Measurements from ENCODE around the gene TMEM250.

DNA sequence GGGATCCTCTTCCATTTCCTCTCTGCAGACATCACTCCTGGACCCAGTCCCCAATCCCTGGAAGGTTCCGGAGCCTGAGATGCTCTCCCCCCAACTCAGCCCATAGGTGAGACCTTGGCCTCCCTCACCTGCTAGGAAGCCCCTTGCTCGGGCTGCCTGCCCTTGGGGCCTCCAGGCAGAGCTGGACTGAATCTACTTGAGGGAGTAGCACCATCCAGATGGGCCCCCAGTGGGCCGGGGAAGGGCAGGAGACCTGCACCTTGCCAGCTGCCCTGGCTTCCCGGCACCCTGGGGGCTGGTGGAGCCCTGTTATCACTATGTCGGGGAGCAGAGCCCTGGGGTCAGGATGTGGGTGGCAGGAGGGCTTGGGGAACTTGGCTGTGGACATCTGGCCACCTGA is 26.9 kb upstream of the TMEM250 start:
- TF ChIP-seq, protein P1, sequence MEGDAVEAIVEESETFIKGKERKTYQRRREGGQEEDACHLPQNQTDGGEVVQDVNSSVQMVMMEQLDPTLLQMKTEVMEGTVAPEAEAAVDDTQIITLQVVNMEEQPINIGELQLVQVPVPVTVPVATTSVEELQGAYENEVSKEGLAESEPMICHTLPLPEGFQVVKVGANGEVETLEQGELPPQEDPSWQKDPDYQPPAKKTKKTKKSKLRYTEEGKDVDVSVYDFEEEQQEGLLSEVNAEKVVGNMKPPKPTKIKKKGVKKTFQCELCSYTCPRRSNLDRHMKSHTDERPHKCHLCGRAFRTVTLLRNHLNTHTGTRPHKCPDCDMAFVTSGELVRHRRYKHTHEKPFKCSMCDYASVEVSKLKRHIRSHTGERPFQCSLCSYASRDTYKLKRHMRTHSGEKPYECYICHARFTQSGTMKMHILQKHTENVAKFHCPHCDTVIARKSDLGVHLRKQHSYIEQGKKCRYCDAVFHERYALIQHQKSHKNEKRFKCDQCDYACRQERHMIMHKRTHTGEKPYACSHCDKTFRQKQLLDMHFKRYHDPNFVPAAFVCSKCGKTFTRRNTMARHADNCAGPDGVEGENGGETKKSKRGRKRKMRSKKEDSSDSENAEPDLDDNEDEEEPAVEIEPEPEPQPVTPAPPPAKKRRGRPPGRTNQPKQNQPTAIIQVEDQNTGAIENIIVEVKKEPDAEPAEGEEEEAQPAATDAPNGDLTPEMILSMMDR (conservative IDR thresholded peaks at IDR 0.05 in 1 of 2, IDR thresholded peaks at IDR 0.05 in 1 of 2; ENCODE audit: extremely low read depth in 1 of 2, insufficient read depth in 1 of 2, low read depth in 1 of 2, low read length in 2 of 2): no peak
- TF ChIP-seq EZH2 (IDR thresholded peaks at IDR 0.05; ENCODE audit: borderline replicate concordance, low read length): no peak
